Fibroblast of lung (primary cell): ENCODE results near the gene CMSS1. TPM values are rescaled to one million over a fixed set of nuclear protein-coding genes. Genes with fewer than 3 reads are reported as not detected.

ENCODE experiments used
- DNase-seq, 2 donors: peaks; one replicate each; pipeline versions ENCODE4 v3.0.0 to v3.0.0-alpha.2; 2010; ENCODE audit warnings: low read depth in 2 of 2
- H2AFZ ChIP-seq: 2 replicates; pipeline ENCODE4 v1.5.1; 2012; ENCODE audit warnings: low read length, control low read depth, inconsistent platforms
- H3K27ac ChIP-seq: 2 replicates; pipeline ENCODE4 v1.5.1; 2011; ENCODE audit warnings: low read length, control low read depth; ENCODE audit not compliant: insufficient read depth
- H3K27me3 ChIP-seq: 2 replicates; pipeline ENCODE4 v1.5.1; 2011; ENCODE audit warnings: mild to moderate bottlenecking, low read length; ENCODE audit not compliant: control insufficient read depth, insufficient read depth
- H3K36me3 ChIP-seq: 2 replicates; pipeline ENCODE4 v1.5.1; 2011; ENCODE audit warnings: low read length; ENCODE audit not compliant: control insufficient read depth, insufficient read depth
- H3K4me1 ChIP-seq: 2 replicates; pipeline ENCODE4 v1.5.1; 2011; ENCODE audit warnings: low read length; ENCODE audit not compliant: control insufficient read depth, insufficient read depth; ENCODE audit errors: extremely low read depth
- H3K4me2 ChIP-seq: 2 replicates; pipeline ENCODE4 v1.5.1; 2011; ENCODE audit warnings: low read length, control low read depth; ENCODE audit not compliant: insufficient read depth; ENCODE audit errors: extremely low read depth
- H3K4me3 ChIP-seq, 4 experiments: fragments of 200-600 bp in 1 of 4; sonication (generic) in 1 of 4; replicated peaks in 1 of 4; 2 replicates each; pipeline ENCODE4 v1.5.1; 2011 to 2016; ENCODE audit warnings: low read length in 4 of 4, low read depth in 3 of 4, mild to moderate bottlenecking in 3 of 4, control low read depth in 2 of 4, inconsistent platforms in 1 of 4, mixed read lengths in 1 of 4; ENCODE audit not compliant: insufficient read depth in 1 of 4; ENCODE audit errors: control extremely low read depth in 1 of 4
- H3K79me2 ChIP-seq: 2 replicates; pipeline ENCODE4 v1.5.1; 2012; ENCODE audit warnings: mild to moderate bottlenecking, low read length, inconsistent platforms; ENCODE audit not compliant: control insufficient read depth, insufficient read depth
- H3K9ac ChIP-seq: 2 replicates; pipeline ENCODE4 v1.5.1; 2011; ENCODE audit warnings: mild to moderate bottlenecking, low read length, control low read depth; ENCODE audit not compliant: insufficient read depth
- H3K9me3 ChIP-seq: 2 replicates; pipeline ENCODE4 v1.5.1; 2012; ENCODE audit warnings: low read depth, low read length; ENCODE audit not compliant: control insufficient read depth, insufficient read depth
- H4K20me1 ChIP-seq: 2 replicates; pipeline ENCODE4 v1.5.1; 2011; ENCODE audit warnings: low read length; ENCODE audit not compliant: control insufficient read depth, insufficient read depth; ENCODE audit errors: extremely low read depth
- EZH2 ChIP-seq: IDR thresholded peaks from 2 replicates; pipeline ENCODE4 v1.5.1; 2012; ENCODE audit warnings: low read length, control low read depth, mild to moderate bottlenecking; ENCODE audit errors: missing control alignments
- polyA plus RNA-seq, 2 donors: library from polyadenylated mRNA; depleted of rRNA in 1 of 2; stranded (reverse) in 1 of 2; unstranded in 1 of 2; fragments of >200 nt; gene quantifications; 2 replicates each; pipeline ENCODE4 v1.2.1, GENCODE V29; 2011 to 2012; ENCODE audit warnings: missing spikeins in 1 of 2
- total RNA-seq: library from RNA; depleted of rRNA; stranded (reverse); fragments of >200 nt; gene quantifications from 2 replicates; pipeline ENCODE4 v1.2.1, GENCODE V29; 2014
- TF ChIP-seq, protein P1 (sequence below), 2 donors: IDR thresholded peaks in 1 of 2; conservative IDR thresholded peaks in 1 of 2; 1 replicate in 1 of 2; 2 replicates in 1 of 2; pipeline ENCODE4 v1.5.1; 2011 to 2012; ENCODE audit warnings: low read length in 2 of 2, control low read depth in 1 of 2, inconsistent platforms in 1 of 2, low read depth in 1 of 2, mild to moderate bottlenecking in 1 of 2

The CMSS1 gene
- total and polyA plus RNA-seq, 2 donors (not counting 1 experiment from before 2014, with no cell fraction given), result 6.9 to 13.2 TPM

DNA sequence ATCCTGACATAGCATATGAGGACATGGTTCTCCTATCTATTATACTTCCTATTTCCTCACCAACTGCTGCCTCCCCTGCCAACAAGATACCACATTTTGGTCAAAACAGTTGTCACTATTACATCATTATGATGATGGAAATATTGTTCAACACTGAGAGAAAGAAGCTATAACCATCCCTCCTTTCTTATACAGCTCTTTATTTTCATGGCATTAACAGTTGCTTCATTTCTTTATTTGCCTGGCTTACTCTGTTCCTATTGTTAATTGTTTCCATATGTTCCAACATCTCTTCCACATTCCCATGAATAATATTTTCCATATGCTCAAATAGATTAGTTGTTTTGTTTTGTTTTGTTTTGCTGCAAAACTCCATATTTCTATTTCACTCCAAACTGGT, 337.5 kb downstream of the CMSS1 start:
- DNase-seq, result peak in 1 of 2 donors; percentile 33
- Histone ChIP-seq H3K4me2 (no peak overlapping the region), H3K9ac (no peak overlapping the region), H3K4me1 (peaks cover 8% of the 10 kb centered on the region), H3K36me3 (no peaks in the 10 kb centered on the region), H3K27ac (no peak overlapping the region), H3K27me3 (no peaks in the 10 kb centered on the region), H3K4me3 (no peak overlapping the region), H4K20me1 (no peaks in the 10 kb centered on the region), H3K79me2 (no peaks in the 10 kb centered on the region), H3K9me3 (no peaks in the 10 kb centered on the region), H2AFZ (no peak overlapping the region)
- TF ChIP-seq, protein P1, sequence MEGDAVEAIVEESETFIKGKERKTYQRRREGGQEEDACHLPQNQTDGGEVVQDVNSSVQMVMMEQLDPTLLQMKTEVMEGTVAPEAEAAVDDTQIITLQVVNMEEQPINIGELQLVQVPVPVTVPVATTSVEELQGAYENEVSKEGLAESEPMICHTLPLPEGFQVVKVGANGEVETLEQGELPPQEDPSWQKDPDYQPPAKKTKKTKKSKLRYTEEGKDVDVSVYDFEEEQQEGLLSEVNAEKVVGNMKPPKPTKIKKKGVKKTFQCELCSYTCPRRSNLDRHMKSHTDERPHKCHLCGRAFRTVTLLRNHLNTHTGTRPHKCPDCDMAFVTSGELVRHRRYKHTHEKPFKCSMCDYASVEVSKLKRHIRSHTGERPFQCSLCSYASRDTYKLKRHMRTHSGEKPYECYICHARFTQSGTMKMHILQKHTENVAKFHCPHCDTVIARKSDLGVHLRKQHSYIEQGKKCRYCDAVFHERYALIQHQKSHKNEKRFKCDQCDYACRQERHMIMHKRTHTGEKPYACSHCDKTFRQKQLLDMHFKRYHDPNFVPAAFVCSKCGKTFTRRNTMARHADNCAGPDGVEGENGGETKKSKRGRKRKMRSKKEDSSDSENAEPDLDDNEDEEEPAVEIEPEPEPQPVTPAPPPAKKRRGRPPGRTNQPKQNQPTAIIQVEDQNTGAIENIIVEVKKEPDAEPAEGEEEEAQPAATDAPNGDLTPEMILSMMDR (conservative IDR thresholded peaks at IDR 0.05 in 1 of 2, IDR thresholded peaks at IDR 0.05 in 1 of 2; ENCODE audit: low read depth in 1 of 2, low read length in 2 of 2), result no peak

DNA sequence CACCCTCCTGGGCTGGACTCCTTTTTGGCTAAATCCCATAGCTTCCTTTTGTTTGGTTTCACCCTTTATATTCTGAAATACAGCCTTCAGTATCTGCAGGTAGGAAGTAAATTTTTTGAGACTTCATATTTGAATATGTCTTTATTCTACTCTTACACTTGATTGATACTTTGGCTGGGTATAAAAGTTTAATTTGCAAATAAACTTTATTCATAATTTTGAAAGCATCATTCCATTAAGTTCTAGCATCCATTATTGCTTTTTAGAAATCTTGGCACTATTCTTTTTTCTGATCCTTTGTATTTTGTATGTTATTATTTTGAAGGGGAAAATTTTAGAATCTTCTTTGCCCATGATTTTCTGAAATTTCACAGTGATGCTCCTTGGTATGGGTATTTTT, 337.9 kb downstream of the CMSS1 start:
- no peak overlapping the region for H3K4me2 ChIP-seq
- H3K79me2 ChIP-seq, result no peaks in the 10 kb centered on the region
- no peak for DNase-seq
- H3K27ac ChIP-seq, result no peak overlapping the region
- H3K36me3 ChIP-seq, result no peaks in the 10 kb centered on the region
- no peaks in the 10 kb centered on the region for H3K9me3 ChIP-seq
- no peak for TF ChIP-seq EZH2
- TF ChIP-seq, protein P1 (conservative IDR thresholded peaks at IDR 0.05 in 1 of 2, IDR thresholded peaks at IDR 0.05 in 1 of 2; ENCODE audit: low read depth in 1 of 2, low read length in 2 of 2), result no peak
- H4K20me1 ChIP-seq, result no peaks in the 10 kb centered on the region
- H3K27me3 ChIP-seq, result no peaks in the 10 kb centered on the region
- no peak overlapping the region for H3K4me3 ChIP-seq
- peaks cover 9% of the 10 kb centered on the region for H3K4me1 ChIP-seq
- no peak overlapping the region for H2AFZ ChIP-seq
- no peak overlapping the region for H3K9ac ChIP-seq

DNA sequence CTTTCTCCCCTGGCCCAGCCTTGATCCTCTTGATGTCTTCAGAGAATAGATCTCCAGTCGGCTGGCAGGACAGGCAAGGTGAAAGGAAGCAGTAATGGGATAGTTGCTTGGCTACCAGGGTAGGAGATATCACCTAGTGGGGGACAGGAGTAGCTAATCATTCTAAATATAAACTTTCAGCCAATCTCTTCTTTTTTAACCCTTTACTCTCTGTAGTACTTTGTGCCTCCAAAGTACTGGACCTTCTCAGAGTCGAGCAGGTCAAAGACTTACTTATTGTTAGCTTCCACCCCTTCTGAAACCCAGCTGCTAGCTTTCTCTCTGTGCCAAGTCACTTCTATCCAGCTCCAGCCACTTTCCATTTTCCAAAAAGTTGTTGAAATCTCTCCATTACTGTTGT, 340.0 kb downstream of the CMSS1 start:
- Histone ChIP-seq H3K4me3 (no peak overlapping the region), H4K20me1 (no peaks in the 10 kb centered on the region), H3K4me1 (peaks cover 13% of the 10 kb centered on the region), H2AFZ (no peak overlapping the region), H3K9ac (no peak overlapping the region), H3K27ac (no peak overlapping the region), H3K27me3 (no peaks in the 10 kb centered on the region), H3K36me3 (no peaks in the 10 kb centered on the region), H3K9me3 (no peaks in the 10 kb centered on the region), H3K79me2 (no peaks in the 10 kb centered on the region), H3K4me2 (no peak overlapping the region)
- DNase-seq, result no peak
- TF ChIP-seq EZH2, result no peak
- TF ChIP-seq, protein P1 (conservative IDR thresholded peaks at IDR 0.05 in 1 of 2, IDR thresholded peaks at IDR 0.05 in 1 of 2; ENCODE audit: low read depth in 1 of 2, low read length in 2 of 2), result no peak
